Sigmoid colon (tissue), 4 donors: ENCODE results near the gene GALNT7.

ENCODE experiments used
- CTCF ChIP-seq, 4 experiments: fragments of 450-650 bp in 3 of 4; fragments of 200-600 bp in 1 of 4; IDR thresholded peaks; one replicate each; pipeline ENCODE4 v1.5.1; 2016 to 2019; ENCODE audit warnings: antibody characterized with exemption in 4 of 4, mild to moderate bottlenecking in 3 of 4, moderate library complexity in 2 of 4
- EP300 ChIP-seq, 4 donors: sonication (generic); formaldehyde crosslinking; IDR thresholded peaks; one replicate each; pipeline ENCODE4 v1.6.1; 2017; ENCODE audit warnings: antibody characterized with exemption in 4 of 4
- POLR2AphosphoS5 ChIP-seq, 4 donors: sonication (generic); formaldehyde crosslinking; IDR thresholded peaks; one replicate each; pipeline ENCODE4 v1.6.1; 2017; ENCODE audit warnings: antibody characterized with exemption in 4 of 4

GRCh38 chr4:173247321-173247720 lies 78.7 kb downstream of the GALNT7 start:
- no peak for TF ChIP-seq CTCF (IDR thresholded peaks at IDR 0.05)
- no peak for TF ChIP-seq POLR2AphosphoS5 (IDR thresholded peaks at IDR 0.05)
- TF ChIP-seq EP300 (IDR thresholded peaks at IDR 0.05) = no peak
